HG03135 (cell line): ENCODE data around the gene CPSF4L.

Experiments
- ATAC-seq: cut with Tn5 transposase; IDR thresholded peaks from one replicate; pipeline ENCODE4 v1.9.1; 2021; ENCODE audit warnings: mild to moderate bottlenecking, moderate library complexity; ENCODE audit not compliant: unreplicated experiment

Gene CPSF4L

GRCh38 chr17:73237714-73238113 lies 24.0 kb downstream of the CPSF4L start:
- ATAC-seq, result no peak

GRCh38 chr17:73234736-73235135 lies 26.9 kb downstream of the CPSF4L start:
- ATAC-seq, result no peak

- ATAC-seq, result peak; percentile 18
Observed at GRCh38 chr17:73232587-73233373, 28.9 kb downstream of the CPSF4L start.

GRCh38 chr17:73231841-73232586 lies 29.7 kb downstream of the CPSF4L start:
- ATAC-seq, result peak; percentile 77

- no peak for ATAC-seq
Observed at GRCh38 chr17:73231395-73231794, 30.3 kb downstream of the CPSF4L start.

- no peak for ATAC-seq
Observed at GRCh38 chr17:73230088-73230487, 31.6 kb downstream of the CPSF4L start.

GRCh38 chr17:73228748-73229236 lies 32.9 kb downstream of the CPSF4L start:
- no peak for ATAC-seq

- no peak for ATAC-seq
Observed at GRCh38 chr17:73227944-73228343, 33.7 kb downstream of the CPSF4L start.

- no peak for ATAC-seq
Observed at GRCh38 chr17:73227379-73227778, 34.3 kb downstream of the CPSF4L start.

- ATAC-seq, result no peak
Observed at GRCh38 chr17:73226556-73227172, 35.0 kb downstream of the CPSF4L start.

GRCh38 chr17:73224663-73225305 lies 36.9 kb downstream of the CPSF4L start:
- no peak for ATAC-seq

GRCh38 chr17:73224237-73224636 lies 37.4 kb downstream of the CPSF4L start:
- ATAC-seq, result no peak

- no peak for ATAC-seq
Observed at GRCh38 chr17:73223626-73224230, 38.0 kb downstream of the CPSF4L start.

GRCh38 chr17:73215447-73215846 lies 46.2 kb downstream of the CPSF4L start:
- ATAC-seq, result no peak

GRCh38 chr17:73214851-73215250 lies 46.8 kb downstream of the CPSF4L start:
- no peak for ATAC-seq

GRCh38 chr17:73214008-73214407 lies 47.7 kb downstream of the CPSF4L start:
- ATAC-seq, result no peak

- no peak for ATAC-seq
Observed at GRCh38 chr17:73211745-73212144, 49.9 kb downstream of the CPSF4L start.

- no peak for ATAC-seq
Observed at GRCh38 chr17:73210002-73210678, 51.5 kb downstream of the CPSF4L start.

- no peak for ATAC-seq
Observed at GRCh38 chr17:73209436-73209835, 52.2 kb downstream of the CPSF4L start.

GRCh38 chr17:73208139-73208827 lies 53.4 kb downstream of the CPSF4L start:
- ATAC-seq, result no peak
